AG09309 (cell line): ENCODE data around the gene RAB25.

ENCODE experiments used
- DNase-seq: peaks from one replicate; pipeline ENCODE4 v3.0.0-alpha.2; 2010; ENCODE audit warnings: low read depth
- H3K4me3 ChIP-seq: 2 replicates; pipeline ENCODE4 v1.5.1; 2011; ENCODE audit warnings: mild to moderate bottlenecking, low read depth, low read length, moderate library complexity; ENCODE audit not compliant: control insufficient read depth
- CTCF ChIP-seq: IDR thresholded peaks from 2 replicates; pipeline ENCODE4 v1.5.1; 2011; ENCODE audit warnings: mild to moderate bottlenecking, low read depth, low read length, inconsistent platforms; ENCODE audit not compliant: insufficient read depth, control insufficient read depth; ENCODE audit errors: missing control alignments

Gene RAB25

GRCh38 chr1:156117414-156118176, 56.6 kb downstream of the RAB25 start:
- peak overlapping the region; percentile 93 for H3K4me3 ChIP-seq
- no peak for DNase-seq
- no peak for TF ChIP-seq CTCF

- peak overlapping the region; percentile 93 for H3K4me3 ChIP-seq
- DNase-seq: no peak
- TF ChIP-seq CTCF: no peak
These were observed 57.4 kb downstream of the RAB25 start for GRCh38 chr1:156118177-156118868.

- TF ChIP-seq CTCF: no peak
- no peak for DNase-seq
- peak overlapping the region; percentile 42 for H3K4me3 ChIP-seq
These were observed 58.7 kb downstream of the RAB25 start for GRCh38 chr1:156119503-156120209.
